SHP77 (cell line): ENCODE measurements around the gene LBHD2.

ENCODE experiments used
- DNase-seq, 2 experiments: peaks; one replicate each; lab custom pipeline; 2025; lab: John Stamatoyannopoulos, UW

The LBHD2 gene

GRCh38 chr14:103068351-103069073 lies 15.5 kb upstream of the LBHD2 start:
- DNase-seq, result no peak

- DNase-seq, result no peak
Measured at GRCh38 chr14:103070263-103070885, 13.6 kb upstream of the LBHD2 start.

- no peak for DNase-seq
Measured at GRCh38 chr14:103070971-103071542, 13.0 kb upstream of the LBHD2 start.

GRCh38 chr14:103071544-103072251 lies 12.3 kb upstream of the LBHD2 start:
- DNase-seq, result no peak

GRCh38 chr14:103072595-103073366 lies 11.2 kb upstream of the LBHD2 start:
- DNase-seq, result no peak

- no peak for DNase-seq
Measured at GRCh38 chr14:103073367-103073875, 10.6 kb upstream of the LBHD2 start.

- no peak for DNase-seq
Measured at GRCh38 chr14:103073876-103074728, 9.9 kb upstream of the LBHD2 start.

- DNase-seq, result no peak
Measured at GRCh38 chr14:103074729-103075367, 9.2 kb upstream of the LBHD2 start.

GRCh38 chr14:103078420-103078749 lies 5.6 kb upstream of the LBHD2 start:
- DNase-seq, result peak; percentile 68 to 75

GRCh38 chr14:103078860-103079587 lies 5.0 kb upstream of the LBHD2 start:
- DNase-seq, result no peak

GRCh38 chr14:103081951-103082350 lies 2.1 kb upstream of the LBHD2 start:
- no peak for DNase-seq

- DNase-seq, result no peak
Measured at GRCh38 chr14:103085106-103086091, 1.4 kb downstream of the LBHD2 start.

- DNase-seq, result no peak
Measured at GRCh38 chr14:103086771-103087342, 2.8 kb downstream of the LBHD2 start.

- no peak for DNase-seq
Measured at GRCh38 chr14:103087343-103087835, 3.4 kb downstream of the LBHD2 start.

GRCh38 chr14:103088921-103089320 lies 4.9 kb downstream of the LBHD2 start:
- no peak for DNase-seq

GRCh38 chr14:103089386-103090335 lies 5.7 kb downstream of the LBHD2 start:
- no peak for DNase-seq
